ENCODE measurements around the gene PROK2.
A peak's percentile ranks its signal among the peaks of the same experiment; 100 is the strongest.

PROK2 gene

DNA sequence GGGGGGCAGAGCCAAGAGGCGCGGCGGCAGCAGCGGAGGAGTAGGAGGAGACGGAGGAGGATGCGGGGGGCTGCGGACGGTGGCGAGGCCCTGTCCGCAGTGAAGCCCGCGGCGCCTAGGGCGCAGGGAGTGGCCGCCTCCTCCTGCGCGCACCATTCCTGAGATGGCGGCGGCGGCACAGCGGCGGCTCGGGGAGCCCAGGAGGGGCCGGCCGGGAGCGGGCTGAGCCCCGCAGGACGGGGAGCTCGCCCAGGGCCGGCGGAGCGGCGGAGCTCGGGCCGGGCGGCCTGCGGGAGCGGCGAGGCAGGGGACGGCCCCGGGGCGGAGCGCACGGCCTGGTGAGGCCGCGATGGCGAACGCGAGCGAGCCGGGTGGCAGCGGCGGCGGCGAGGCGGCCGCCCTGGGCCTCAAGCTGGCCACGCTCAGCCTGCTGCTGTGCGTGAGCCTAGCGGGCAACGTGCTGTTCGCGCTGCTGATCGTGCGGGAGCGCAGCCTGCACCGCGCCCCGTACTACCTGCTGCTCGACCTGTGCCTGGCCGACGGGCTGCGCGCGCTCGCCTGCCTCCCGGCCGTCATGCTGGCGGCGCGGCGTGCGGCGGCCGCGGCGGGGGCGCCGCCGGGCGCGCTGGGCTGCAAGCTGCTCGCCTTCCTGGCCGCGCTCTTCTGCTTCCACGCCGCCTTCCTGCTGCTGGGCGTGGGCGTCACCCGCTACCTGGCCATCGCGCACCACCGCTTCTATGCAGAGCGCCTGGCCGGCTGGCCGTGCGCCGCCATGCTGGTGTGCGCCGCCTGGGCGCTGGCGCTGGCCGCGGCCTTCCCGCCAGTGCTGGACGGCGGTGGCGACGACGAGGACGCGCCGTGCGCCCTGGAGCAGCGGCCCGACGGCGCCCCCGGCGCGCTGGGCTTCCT, 31.0 kb downstream of the PROK2 start, which contains the start of gene GPR27:
GPR27 (plus strand) TSS at position 155 of the 909 bp plus-strand sequence; CDS start at position 350, 195 bp downstream.
- Histone ChIP-seq H3K4me3 (replicated peaks; ENCODE audit: low read depth, low read length) (no peak within 1 kb of the TSS), H3K36me3 (ENCODE audit: control insufficient read depth, insufficient read depth, low read length) (no peaks in the 10 kb centered on the region), H3K27me3 (replicated peaks; ENCODE audit: control insufficient read depth, insufficient read depth, low read length) (peaks cover 2% of the 10 kb centered on the region)
- DNase-seq (ENCODE audit: extremely low read depth, insufficient read length) = peak; percentile 34
- TF ChIP-seq, protein P1, sequence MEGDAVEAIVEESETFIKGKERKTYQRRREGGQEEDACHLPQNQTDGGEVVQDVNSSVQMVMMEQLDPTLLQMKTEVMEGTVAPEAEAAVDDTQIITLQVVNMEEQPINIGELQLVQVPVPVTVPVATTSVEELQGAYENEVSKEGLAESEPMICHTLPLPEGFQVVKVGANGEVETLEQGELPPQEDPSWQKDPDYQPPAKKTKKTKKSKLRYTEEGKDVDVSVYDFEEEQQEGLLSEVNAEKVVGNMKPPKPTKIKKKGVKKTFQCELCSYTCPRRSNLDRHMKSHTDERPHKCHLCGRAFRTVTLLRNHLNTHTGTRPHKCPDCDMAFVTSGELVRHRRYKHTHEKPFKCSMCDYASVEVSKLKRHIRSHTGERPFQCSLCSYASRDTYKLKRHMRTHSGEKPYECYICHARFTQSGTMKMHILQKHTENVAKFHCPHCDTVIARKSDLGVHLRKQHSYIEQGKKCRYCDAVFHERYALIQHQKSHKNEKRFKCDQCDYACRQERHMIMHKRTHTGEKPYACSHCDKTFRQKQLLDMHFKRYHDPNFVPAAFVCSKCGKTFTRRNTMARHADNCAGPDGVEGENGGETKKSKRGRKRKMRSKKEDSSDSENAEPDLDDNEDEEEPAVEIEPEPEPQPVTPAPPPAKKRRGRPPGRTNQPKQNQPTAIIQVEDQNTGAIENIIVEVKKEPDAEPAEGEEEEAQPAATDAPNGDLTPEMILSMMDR (IDR thresholded peaks at IDR 0.05; ENCODE audit: insufficient read depth, low read length, poor library complexity, severe bottlenecking) = no peak

DNA sequence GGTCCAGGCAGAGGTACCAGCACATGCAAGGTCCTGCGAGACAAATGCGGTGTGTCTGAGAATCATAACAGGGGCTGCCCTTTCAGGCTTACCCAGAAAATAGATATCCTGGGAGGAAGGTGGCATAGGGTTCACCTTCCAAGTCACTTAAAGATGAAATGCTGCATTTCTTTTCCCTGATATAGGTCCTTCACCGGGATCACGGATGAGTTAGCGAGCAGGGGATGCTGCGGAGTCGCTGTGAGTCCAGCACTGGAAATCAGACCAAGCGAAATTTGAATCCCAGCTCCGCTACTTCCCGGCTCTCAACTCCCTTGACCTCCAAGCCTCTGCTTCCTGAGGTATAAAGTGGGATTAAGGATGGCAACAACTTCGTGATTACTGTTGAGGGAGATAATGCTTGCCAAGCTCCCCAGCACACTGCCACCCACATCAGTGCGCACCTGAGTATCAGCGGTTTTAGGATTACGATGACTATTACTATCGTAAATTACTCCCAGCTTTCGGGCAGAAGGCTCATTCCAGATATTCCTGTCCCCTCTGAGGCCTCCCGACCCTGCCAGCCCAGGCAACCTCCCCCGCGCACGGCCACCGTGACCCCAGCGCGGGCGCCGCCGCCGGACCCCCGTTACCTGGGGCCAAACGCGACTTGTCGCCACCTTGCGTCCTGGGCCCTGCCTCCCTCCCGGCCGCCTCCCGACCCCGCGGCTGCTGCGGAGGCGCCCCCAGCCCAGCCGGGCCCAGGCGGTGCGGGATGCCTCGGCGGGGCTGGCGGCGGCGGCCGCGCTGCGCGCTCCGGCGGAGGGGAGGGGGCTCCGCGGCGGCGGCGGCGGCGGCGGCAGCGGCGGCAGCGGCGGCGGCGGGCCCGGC, 31.9 kb downstream of the PROK2 start:
- DNase-seq (ENCODE audit: extremely low read depth, insufficient read length) = no peak
- H3K4me3 ChIP-seq (replicated peaks; ENCODE audit: low read depth, low read length) = no peak overlapping the region

DNA sequence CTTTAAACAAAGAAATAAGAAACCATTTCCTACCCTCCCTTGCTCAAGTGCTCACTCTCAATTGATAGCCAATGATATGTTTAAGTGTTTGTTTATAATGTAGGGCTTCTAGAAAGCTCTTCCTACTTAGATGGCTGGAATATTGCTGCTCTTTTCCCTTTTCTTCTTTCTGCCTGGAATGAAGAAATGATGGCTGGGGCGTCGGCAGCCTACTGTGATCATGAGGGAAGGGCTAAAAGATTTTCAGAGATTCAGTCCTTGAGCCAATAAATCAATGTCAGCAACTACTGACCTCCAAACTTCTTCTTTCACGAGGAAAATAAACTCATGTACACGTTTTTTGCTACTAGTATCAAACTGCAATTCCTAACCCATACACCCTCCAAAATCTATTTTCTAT, 33.3 kb downstream of the PROK2 start:
- TF ChIP-seq, protein P1 (IDR thresholded peaks at IDR 0.05; ENCODE audit: insufficient read depth, low read length, poor library complexity, severe bottlenecking) = no peak
- H3K27me3 ChIP-seq (replicated peaks; ENCODE audit: control insufficient read depth, insufficient read depth, low read length) = peaks cover 2% of the 10 kb centered on the region

More for the DNA sequence above, 31.9 kb downstream of the PROK2 start:
- no peaks in the 10 kb centered on the region for H3K36me3 ChIP-seq (ENCODE audit: control insufficient read depth, insufficient read depth, low read length)
- H3K27me3 ChIP-seq (replicated peaks; ENCODE audit: control insufficient read depth, insufficient read depth, low read length) = peaks cover 2% of the 10 kb centered on the region
- TF ChIP-seq, protein P1 (IDR thresholded peaks at IDR 0.05; ENCODE audit: insufficient read depth, low read length, poor library complexity, severe bottlenecking) = no peak

DNA sequence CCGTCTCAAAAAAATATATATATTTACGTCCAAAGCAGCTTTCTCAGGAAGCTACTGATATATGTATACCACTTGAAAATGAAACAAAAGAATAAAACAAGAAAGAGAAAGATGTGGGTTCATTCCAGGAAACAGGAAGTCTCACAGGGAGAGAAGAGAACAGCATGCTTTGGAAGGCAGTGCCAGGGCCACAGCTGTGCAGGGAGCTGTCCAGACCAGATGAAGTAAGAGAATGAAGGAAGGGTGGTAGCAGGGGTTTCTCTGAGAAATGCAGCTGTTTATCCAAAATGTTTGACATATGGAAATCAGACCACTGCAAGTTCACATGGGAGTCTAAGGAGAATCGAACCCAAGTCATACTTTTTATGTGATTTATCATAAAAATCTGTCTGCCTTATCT, 40.2 kb downstream of the PROK2 start:
- no peaks in the 10 kb centered on the region for H3K36me3 ChIP-seq (ENCODE audit: control insufficient read depth, insufficient read depth, low read length)
- TF ChIP-seq, protein P1 (IDR thresholded peaks at IDR 0.05; ENCODE audit: insufficient read depth, low read length, poor library complexity, severe bottlenecking) = no peak
- H3K4me3 ChIP-seq (replicated peaks; ENCODE audit: low read depth, low read length) = no peak overlapping the region
- no peak for DNase-seq (ENCODE audit: extremely low read depth, insufficient read length)
- H3K27me3 ChIP-seq (replicated peaks; ENCODE audit: control insufficient read depth, insufficient read depth, low read length) = no peaks in the 10 kb centered on the region; the same call in 1 of the 2 replicates

More for the DNA sequence above, 33.3 kb downstream of the PROK2 start:
- Histone ChIP-seq H3K4me3 (replicated peaks; ENCODE audit: low read depth, low read length) (no peak overlapping the region), H3K36me3 (ENCODE audit: control insufficient read depth, insufficient read depth, low read length) (no peaks in the 10 kb centered on the region)
- DNase-seq (ENCODE audit: extremely low read depth, insufficient read length) = no peak

DNA sequence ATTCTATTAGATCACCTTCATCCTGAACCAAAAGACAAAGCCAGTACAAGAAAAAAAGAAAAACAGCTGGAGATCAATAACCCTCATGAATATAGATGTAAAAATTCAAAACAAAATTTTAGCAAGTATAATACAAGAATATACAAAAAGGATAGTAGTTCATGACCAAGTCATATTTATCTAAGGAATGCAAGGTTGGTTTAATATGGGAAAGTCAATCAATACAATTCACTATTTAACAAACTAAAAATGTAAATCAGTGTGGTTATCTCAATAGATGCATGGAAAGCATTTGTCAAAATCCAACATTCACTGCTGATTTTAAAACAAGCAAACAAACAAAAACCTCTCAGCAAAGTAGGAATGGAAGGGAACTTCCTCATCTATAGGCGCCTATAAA, 42.3 kb downstream of the PROK2 start:
- TF ChIP-seq, protein P1 (IDR thresholded peaks at IDR 0.05; ENCODE audit: insufficient read depth, low read length, poor library complexity, severe bottlenecking) = no peak
- Histone ChIP-seq H3K27me3 (replicated peaks; ENCODE audit: control insufficient read depth, insufficient read depth, low read length) (no peaks in the 10 kb centered on the region), H3K36me3 (ENCODE audit: control insufficient read depth, insufficient read depth, low read length) (no peaks in the 10 kb centered on the region), H3K4me3 (replicated peaks; ENCODE audit: low read depth, low read length) (no peak overlapping the region)
- DNase-seq (ENCODE audit: extremely low read depth, insufficient read length) = no peak

All from GM06990 (cell line).